ENCODE data around the gene TSHR. TPM values are rescaled to one million over a fixed set of nuclear protein-coding genes. Genes with fewer than 3 reads are reported as not detected.
"Not testable (repeated sequence)": the region's sequence is repeated elsewhere in the genome, so short reads cannot be mapped to it uniquely, and the experiment has no call there.

TSHR gene
- total RNA-seq, 1 donor = not detected

GRCh38 chr14:81005540-81006228, 50.3 kb downstream of the TSHR start:
- peak; percentile 3 for DNase-seq (ENCODE audit: low read depth)
- H3K4me3 ChIP-seq (ENCODE audit: low read depth, low read length) = no peak overlapping the region
- no peak for TF ChIP-seq CTCF (IDR thresholded peaks at IDR 0.05; ENCODE audit: insufficient read depth, low read depth, low read length)

- no peak overlapping the region for H3K4me3 ChIP-seq (ENCODE audit: low read depth, low read length)
- no peak for DNase-seq (ENCODE audit: low read depth)
- no peak for TF ChIP-seq CTCF (IDR thresholded peaks at IDR 0.05; ENCODE audit: insufficient read depth, low read depth, low read length)
These were observed 50.8 kb downstream of the TSHR start for GRCh38 chr14:81006266-81006665.

GRCh38 chr14:81007131-81007530, 51.7 kb downstream of the TSHR start:
- DNase-seq (ENCODE audit: low read depth) = no peak
- H3K4me3 ChIP-seq (ENCODE audit: low read depth, low read length) = no peak overlapping the region
- no peak for TF ChIP-seq CTCF (IDR thresholded peaks at IDR 0.05; ENCODE audit: insufficient read depth, low read depth, low read length)

- TF ChIP-seq CTCF (IDR thresholded peaks at IDR 0.05; ENCODE audit: insufficient read depth, low read depth, low read length) = no peak
- H3K4me3 ChIP-seq (ENCODE audit: low read depth, low read length) = no peak overlapping the region
- DNase-seq (ENCODE audit: low read depth) = no peak
These were observed 53.9 kb downstream of the TSHR start for GRCh38 chr14:81009346-81009745.

- H3K4me3 ChIP-seq (ENCODE audit: low read depth, low read length) = no peak overlapping the region
- no peak for DNase-seq (ENCODE audit: low read depth)
- TF ChIP-seq CTCF (IDR thresholded peaks at IDR 0.05; ENCODE audit: insufficient read depth, low read depth, low read length) = no peak
These were observed 62.8 kb downstream of the TSHR start for GRCh38 chr14:81018251-81018650.

- no peak for TF ChIP-seq CTCF (IDR thresholded peaks at IDR 0.05; ENCODE audit: insufficient read depth, low read depth, low read length)
- no peak for DNase-seq (ENCODE audit: low read depth)
- H3K4me3 ChIP-seq (ENCODE audit: low read depth, low read length) = no peak overlapping the region
These were observed 63.3 kb downstream of the TSHR start for GRCh38 chr14:81018684-81019083.

GRCh38 chr14:81019113-81019512, 63.7 kb downstream of the TSHR start:
- DNase-seq (ENCODE audit: low read depth); H3K4me3 ChIP-seq (ENCODE audit: low read depth, low read length): not testable (repeated sequence)

Measured in fibroblast of villous mesenchyme (primary cell).